ENCODE data around the gene DNAH2. TPM values are rescaled to one million over a fixed set of nuclear protein-coding genes. Genes with fewer than 3 reads are reported as not detected.
A peak's percentile ranks its signal among the peaks of the same experiment; 100 is the strongest.

The DNAH2 gene
- total RNA-seq, 6 donors from 2014 or later = 0.66 to 34.6 (median 6.0) TPM

GRCh38 chr17:7745748-7746470 is 28.4 kb downstream of the DNAH2 start:
- TF ChIP-seq POLR2AphosphoS5 (IDR thresholded peaks at IDR 0.05) = peak in 1 of 2 donors; percentile 19
- TF ChIP-seq POLR2A (IDR thresholded peaks at IDR 0.05) = no peak
- TF ChIP-seq EP300 (IDR thresholded peaks at IDR 0.05) = no peak
- ATAC-seq (ENCODE audit: low FRiP score in 2 of 2) (peak in 1 of 2 donors; percentile 27), DNase-seq (peak in 1 of 2 donors; percentile 84)
- no peaks in the 10 kb centered on the region for H3K9me3 ChIP-seq
- H3K27me3 ChIP-seq = no peaks in the 10 kb centered on the region
- no peak overlapping the region for H3K27ac ChIP-seq
- 48 to 54% methylated on average over 7 of the region's 7 CpGs for WGBS, 2 donors
- peaks cover 0 to 23% (median 5%) of the 10 kb centered on the region in 4 donors for H3K4me1 ChIP-seq
- no peaks in the 10 kb centered on the region for H3K36me3 ChIP-seq
- H3K4me3 ChIP-seq = no peak overlapping the region

GRCh38 chr17:7747635-7748071 is 30.1 kb downstream of the DNAH2 start:
- 50 to 52% methylated on average over 4 of the region's 4 CpGs for WGBS, 2 donors
- no peak overlapping the region for H3K27ac ChIP-seq

GRCh38 chr17:7748076-7748775 is 30.7 kb downstream of the DNAH2 start:
- Histone ChIP-seq H3K9me3 (no peaks in the 10 kb centered on the region), H3K4me3 (no peak overlapping the region), H3K27ac (no peak overlapping the region), H3K36me3 (no peaks in the 10 kb centered on the region), H3K4me1 (peaks cover 0 to 23% (median 5%) of the 10 kb centered on the region in 4 donors), H3K27me3 (no peaks in the 10 kb centered on the region)
- TF ChIP-seq POLR2AphosphoS5 (IDR thresholded peaks at IDR 0.05) = no peak
- ATAC-seq (ENCODE audit: low FRiP score in 2 of 2) = peak in 1 of 2 donors; percentile 50
- 66 to 77% methylated on average over 10 of the region's 10 CpGs for WGBS, 2 donors
- no peak for DNase-seq

More at GRCh38 chr17:7747635-7748071, 30.1 kb downstream of the DNAH2 start:
- TF ChIP-seq EP300 (IDR thresholded peaks at IDR 0.05) (no peak), POLR2AphosphoS5 (IDR thresholded peaks at IDR 0.05) (no peak), CTCF (IDR thresholded peaks at IDR 0.05) (no peak), POLR2A (IDR thresholded peaks at IDR 0.05) (no peak)
- H3K4me1 ChIP-seq = peaks cover 0 to 23% (median 5%) of the 10 kb centered on the region in 4 donors
- H3K9me3 ChIP-seq = no peaks in the 10 kb centered on the region
- no peaks in the 10 kb centered on the region for H3K27me3 ChIP-seq
- H3K4me3 ChIP-seq = no peak overlapping the region
- DNase-seq (no peak), ATAC-seq (ENCODE audit: low FRiP score in 2 of 2) (no peak)
- H3K36me3 ChIP-seq = no peaks in the 10 kb centered on the region

- no peak for ATAC-seq (ENCODE audit: low FRiP score in 2 of 2)
- WGBS, 2 donors = 46 to 57% methylated on average over 4 of the region's 4 CpGs
- TF ChIP-seq POLR2A (IDR thresholded peaks at IDR 0.05) = no peak
- TF ChIP-seq EP300 (IDR thresholded peaks at IDR 0.05) = no peak
- no peak for TF ChIP-seq POLR2AphosphoS5 (IDR thresholded peaks at IDR 0.05)
- TF ChIP-seq CTCF (IDR thresholded peaks at IDR 0.05) = no peak
Observed at GRCh38 chr17:7750321-7750821, 32.8 kb downstream of the DNAH2 start.

GRCh38 chr17:7754656-7755055 is 37.1 kb downstream of the DNAH2 start:
- WGBS, 2 donors = 98 to 99% methylated on average over 6 to 7 of the region's 8 CpGs
- H3K4me1 ChIP-seq = no peaks in the 10 kb centered on the region
- TF ChIP-seq POLR2A (IDR thresholded peaks at IDR 0.05) (no peak), CTCF (IDR thresholded peaks at IDR 0.05) (no peak), EP300 (IDR thresholded peaks at IDR 0.05) (no peak), POLR2AphosphoS5 (IDR thresholded peaks at IDR 0.05) (no peak)
- no peak overlapping the region for H3K27ac ChIP-seq
- no peaks in the 10 kb centered on the region for H3K36me3 ChIP-seq
- ATAC-seq (ENCODE audit: low FRiP score in 2 of 2) (no peak), DNase-seq (no peak)
- no peaks in the 10 kb centered on the region for H3K27me3 ChIP-seq
- H3K9me3 ChIP-seq = no peaks in the 10 kb centered on the region
- no peak overlapping the region for H3K4me3 ChIP-seq

More at GRCh38 chr17:7750321-7750821, 32.8 kb downstream of the DNAH2 start:
- H3K36me3 ChIP-seq = no peaks in the 10 kb centered on the region
- H3K27ac ChIP-seq = no peak overlapping the region
- H3K4me1 ChIP-seq = peaks cover 0 to 8% (median 3%) of the 10 kb centered on the region in 4 donors
- H3K4me3 ChIP-seq = no peak overlapping the region
- no peaks in the 10 kb centered on the region for H3K27me3 ChIP-seq
- H3K9me3 ChIP-seq = no peaks in the 10 kb centered on the region
- no peak for DNase-seq

Measured in upper lobe of left lung (tissue), 6 donors.